GM23338 (cell line): ENCODE measurements around the gene BTN2A1. TPM values are rescaled to one million over a fixed set of nuclear protein-coding genes. Genes with fewer than 3 reads are reported as not detected.

ENCODE experiments used
- ATAC-seq: fragments of 200-7000 bp; cut with Tn5 transposase; 3 replicates; pipeline ENCODE4 v1.9.1; 2020
- DNase-seq: peaks from one replicate; pipeline ENCODE4 v3.0.0-alpha.2; 2015; ENCODE audit warnings: low spot score
- H2AFZ ChIP-seq: fragments of 200-600 bp; sonication (generic); 2 replicates; pipeline ENCODE4 v1.8.0; 2016; ENCODE audit warnings: antibody characterized with exemption, mild to moderate bottlenecking, moderate library complexity
- H3F3A ChIP-seq: fragments of 200-600 bp; sonication (generic); replicated peaks from 2 replicates; pipeline ENCODE4 v1.8.0; 2017; ENCODE audit warnings: antibody characterized with exemption, mixed run types, low read depth
- H3K27ac ChIP-seq: fragments of 200-600 bp; sonication (generic); 2 replicates; pipeline ENCODE4 v1.6.1; 2016; ENCODE audit warnings: low read depth
- H3K27me3 ChIP-seq: fragments of 200-600 bp; sonication (generic); 2 replicates; pipeline ENCODE4 v1.8.0; 2016; ENCODE audit warnings: mild to moderate bottlenecking, mixed run types, moderate library complexity; ENCODE audit not compliant: insufficient read depth
- H3K36me3 ChIP-seq: fragments of 200-600 bp; sonication (generic); 2 replicates; pipeline ENCODE4 v1.8.0; 2016; ENCODE audit warnings: mild to moderate bottlenecking; ENCODE audit not compliant: insufficient read depth
- H3K4me1 ChIP-seq: fragments of 200-600 bp; sonication (generic); 2 replicates; pipeline ENCODE4 v1.8.0; 2016; ENCODE audit warnings: mild to moderate bottlenecking, moderate library complexity; ENCODE audit not compliant: insufficient read depth
- H3K4me2 ChIP-seq: fragments of 200-600 bp; sonication (generic); 2 replicates; pipeline ENCODE4 v1.7.1; 2017; ENCODE audit warnings: mixed run types
- H3K4me3 ChIP-seq: fragments of 200-600 bp; sonication (generic); 2 replicates; pipeline ENCODE4 v1.6.1; 2016; ENCODE audit warnings: mixed run types
- H3K79me2 ChIP-seq: fragments of 200-600 bp; sonication (generic); replicated peaks from 2 replicates; pipeline ENCODE4 v1.8.0; 2017; ENCODE audit warnings: mild to moderate bottlenecking; ENCODE audit not compliant: insufficient read depth
- H3K9me2 ChIP-seq: fragments of 200-600 bp; sonication (generic); 2 replicates; pipeline ENCODE4 v1.8.0; 2017; ENCODE audit not compliant: insufficient read depth
- H4K20me1 ChIP-seq: fragments of 200-600 bp; sonication (generic); replicated peaks from 2 replicates; pipeline ENCODE4 v1.8.0; 2017; ENCODE audit warnings: mild to moderate bottlenecking; ENCODE audit not compliant: insufficient read depth
- H3K27ac Mint-ChIP-seq: 2 replicates; pipeline ENCODE4 v1.8.0; 2020; ENCODE audit warnings: inconsistent platforms, mild to moderate bottlenecking, moderate library complexity, mixed read lengths
- H3K27me3 Mint-ChIP-seq: 3 replicates; pipeline ENCODE4 v1.8.0; 2022; ENCODE audit warnings: low read depth, mild to moderate bottlenecking, moderate library complexity, mixed read lengths, inconsistent platforms; ENCODE audit not compliant: insufficient read depth, poor library complexity
- H3K36me3 Mint-ChIP-seq: 3 replicates; pipeline ENCODE4 v1.8.0; 2021; ENCODE audit warnings: low read depth, mild to moderate bottlenecking, inconsistent platforms, moderate library complexity, mixed read lengths
- H3K4me1 Mint-ChIP-seq: 3 replicates; pipeline ENCODE4 v1.8.0; 2020; ENCODE audit warnings: mild to moderate bottlenecking, inconsistent platforms, mixed read lengths
- H3K4me3 Mint-ChIP-seq: 3 replicates; pipeline ENCODE4 v1.8.0; 2021; ENCODE audit warnings: moderate library complexity, mild to moderate bottlenecking, inconsistent platforms, mixed read lengths
- H3K9me3 Mint-ChIP-seq: 3 replicates; pipeline ENCODE4 v1.8.0; 2020; ENCODE audit warnings: moderate library complexity, mild to moderate bottlenecking, inconsistent platforms, mixed read lengths
- CREB1 ChIP-seq: fragments of 250-450 bp; sonication (Bioruptor Pico); IDR thresholded peaks from 2 replicates; pipeline ENCODE4 v1.5.0; 2020; ENCODE audit warnings: low read depth, mild to moderate bottlenecking, moderate library complexity
- NANOG ChIP-seq: IDR thresholded peaks from 2 replicates; pipeline ENCODE4 v1.6.1; 2016; ENCODE audit warnings: antibody characterized with exemption, borderline replicate concordance
- POLR2AphosphoS5 ChIP-seq: IDR thresholded peaks from 2 replicates; pipeline ENCODE4 v1.6.1; 2016; ENCODE audit warnings: antibody characterized with exemption, low read depth
- REST ChIP-seq: IDR thresholded peaks from one replicate; pipeline ENCODE4 v1.6.1; 2018; ENCODE audit warnings: antibody characterized with exemption; ENCODE audit not compliant: unreplicated experiment
- STAT1 ChIP-seq: IDR thresholded peaks from one replicate; pipeline ENCODE4 v1.6.1; 2016; ENCODE audit warnings: antibody characterized with exemption; ENCODE audit not compliant: unreplicated experiment
- ZNF331 ChIP-seq: fragments of 250-450 bp; sonication (Bioruptor Pico); IDR thresholded peaks from 2 replicates; pipeline ENCODE4 v1.5.0; 2020; ENCODE audit warnings: low read depth, mild to moderate bottlenecking, moderate library complexity
- ZNF462 ChIP-seq: fragments of 250-450 bp; sonication (Bioruptor Pico); IDR thresholded peaks from 2 replicates; pipeline ENCODE4 v1.5.0; 2020; ENCODE audit warnings: mild to moderate bottlenecking, moderate library complexity
- polyA plus RNA-seq: library from polyadenylated mRNA; unstranded; fragments of >200 nt; fragmentation: Nextera tagmentation; extraction: Ambion mirVana; gene quantifications from 2 replicates; pipeline ENCODE4 v1.2.1, GENCODE V29; 2016
- total RNA-seq: library from RNA; depleted of rRNA; stranded (reverse); fragments of >200 nt; shearing (Covaris generic); gene quantifications from 2 replicates; pipeline ENCODE4 v1.2.3, GENCODE V29; 2014
- TF ChIP-seq, protein P1 (sequence below), 2 experiments: fragments of 200-600 bp in 1 of 2; sonication (generic) in 1 of 2; conservative IDR thresholded peaks; 2 replicates each; pipeline versions ENCODE4 v1.5.1 to v1.6.1; 2016 to 2017; ENCODE audit warnings: antibody characterized with exemption in 2 of 2, low read depth in 2 of 2, mild to moderate bottlenecking in 2 of 2, moderate library complexity in 1 of 2

BTN2A1 gene
- total and polyA plus RNA-seq, 2 experiments from 2014 or later, result 6.3 to 7.0 TPM

- ATAC-seq (peak; percentile 91), DNase-seq (peak; percentile 57)
- H3K36me3 ChIP-seq, result no peaks in the 10 kb centered on the region; the same call in 1 of the 2 replicates
- peak overlapping the region; percentile 60 for H2AFZ ChIP-seq
- no peaks in the 10 kb centered on the region for H3K79me2 ChIP-seq
- H3K27ac ChIP-seq, result no peak overlapping the region
- no peaks in the 10 kb centered on the region for H3K36me3 Mint-ChIP-seq
- no peaks in the 10 kb centered on the region for H3K27me3 Mint-ChIP-seq
- peaks cover 10% of the 10 kb centered on the region for H3K4me1 Mint-ChIP-seq
- H3K4me3 Mint-ChIP-seq, result no peak overlapping the region
- H3F3A ChIP-seq, result no peaks in the 10 kb centered on the region
- no peak for TF ChIP-seq NANOG
- TF ChIP-seq, protein P1, sequence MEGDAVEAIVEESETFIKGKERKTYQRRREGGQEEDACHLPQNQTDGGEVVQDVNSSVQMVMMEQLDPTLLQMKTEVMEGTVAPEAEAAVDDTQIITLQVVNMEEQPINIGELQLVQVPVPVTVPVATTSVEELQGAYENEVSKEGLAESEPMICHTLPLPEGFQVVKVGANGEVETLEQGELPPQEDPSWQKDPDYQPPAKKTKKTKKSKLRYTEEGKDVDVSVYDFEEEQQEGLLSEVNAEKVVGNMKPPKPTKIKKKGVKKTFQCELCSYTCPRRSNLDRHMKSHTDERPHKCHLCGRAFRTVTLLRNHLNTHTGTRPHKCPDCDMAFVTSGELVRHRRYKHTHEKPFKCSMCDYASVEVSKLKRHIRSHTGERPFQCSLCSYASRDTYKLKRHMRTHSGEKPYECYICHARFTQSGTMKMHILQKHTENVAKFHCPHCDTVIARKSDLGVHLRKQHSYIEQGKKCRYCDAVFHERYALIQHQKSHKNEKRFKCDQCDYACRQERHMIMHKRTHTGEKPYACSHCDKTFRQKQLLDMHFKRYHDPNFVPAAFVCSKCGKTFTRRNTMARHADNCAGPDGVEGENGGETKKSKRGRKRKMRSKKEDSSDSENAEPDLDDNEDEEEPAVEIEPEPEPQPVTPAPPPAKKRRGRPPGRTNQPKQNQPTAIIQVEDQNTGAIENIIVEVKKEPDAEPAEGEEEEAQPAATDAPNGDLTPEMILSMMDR (conservative IDR thresholded peaks at IDR 0.05; ENCODE audit: low read depth in 2 of 2), result peak; percentile 43 to 47
- no peaks in the 10 kb centered on the region for H3K9me3 Mint-ChIP-seq
- no peaks in the 10 kb centered on the region for H3K27me3 ChIP-seq
- no peaks in the 10 kb centered on the region for H4K20me1 ChIP-seq
- no peak overlapping the region; the same call in 1 of the 2 replicates for H3K4me3 ChIP-seq
- peaks cover 2% of the 10 kb centered on the region; the same call in 1 of the 2 replicates for H3K4me1 ChIP-seq
- H3K9me2 ChIP-seq, result peaks cover 3% of the 10 kb centered on the region; the same call in 1 of the 2 replicates
- H3K27ac Mint-ChIP-seq, result peak overlapping the region; percentile 90
- 0 out of 2 replicates have a peak overlapping the region, but pooled peaks have one; percentile 11 for H3K4me2 ChIP-seq
Measured at GRCh38 chr6:26408828-26409730, 48.7 kb upstream of the BTN2A1 start.

GRCh38 chr6:26411751-26412150, 46.0 kb upstream of the BTN2A1 start:
- no peaks in the 10 kb centered on the region; the same call in 1 of the 2 replicates for H3K4me1 ChIP-seq
- no peaks in the 10 kb centered on the region for H4K20me1 ChIP-seq
- H3K79me2 ChIP-seq, result no peaks in the 10 kb centered on the region
- no peaks in the 10 kb centered on the region for H3F3A ChIP-seq
- Mint-ChIP-seq H3K9me3 (peaks cover 2% of the 10 kb centered on the region; the same call in 1 of the 3 replicates), H3K27ac (no peak overlapping the region), H3K27me3 (no peaks in the 10 kb centered on the region), H3K4me1 (peaks cover 10% of the 10 kb centered on the region), H3K4me3 (no peak overlapping the region; the same call in 2 of the 3 replicates), H3K36me3 (no peaks in the 10 kb centered on the region)
- DNase-seq, result no peak
- no peak overlapping the region for H3K27ac ChIP-seq
- H3K27me3 ChIP-seq, result no peaks in the 10 kb centered on the region
- 0 out of 2 replicates have a peak, but pooled peaks cover 3% of the 10 kb centered on the region for H3K9me2 ChIP-seq
- H3K4me3 ChIP-seq, result no peak overlapping the region
- ATAC-seq, result no peak
- H2AFZ ChIP-seq, result no peak overlapping the region
- no peaks in the 10 kb centered on the region; the same call in 1 of the 2 replicates for H3K36me3 ChIP-seq
- H3K4me2 ChIP-seq, result no peak overlapping the region
- no peak for TF ChIP-seq CREB1 (CRISPR knock-in tag)
- no peak for TF ChIP-seq ZNF462 (CRISPR knock-in tag)
- no peak for TF ChIP-seq POLR2AphosphoS5
- TF ChIP-seq REST, result no peak
- no peak for TF ChIP-seq STAT1
- no peak for TF ChIP-seq ZNF331 (CRISPR knock-in tag)
